Transverse colon (tissue), 4 donors: ENCODE results near the gene ATOH1. TPM values are rescaled to one million over a fixed set of nuclear protein-coding genes. Genes with fewer than 3 reads are reported as not detected.

ENCODE experiments used
- DNase-seq: peaks from one replicate; pipeline ENCODE4 v3.0.0-alpha.2; 2019
- H3K27ac ChIP-seq, 4 donors: fragments of 200-600 bp; sonication (generic); 2 replicates each; pipeline ENCODE4 v1.5.1; 2016 to 2018; ENCODE audit warnings: inconsistent platforms in 4 of 4
- H3K27me3 ChIP-seq: fragments of 200-600 bp; sonication (generic); 2 replicates; pipeline ENCODE4 v1.5.1; 2017; ENCODE audit warnings: inconsistent platforms
- H3K36me3 ChIP-seq, 4 donors: fragments of 200-600 bp; sonication (generic); 2 replicates each; pipeline ENCODE4 v1.5.1; 2017 to 2019; ENCODE audit warnings: inconsistent platforms in 4 of 4
- H3K4me1 ChIP-seq, 4 donors: fragments of 200-600 bp; sonication (generic); 2 replicates each; pipeline ENCODE4 v1.5.1; 2017 to 2020; ENCODE audit warnings: inconsistent platforms in 4 of 4
- H3K4me3 ChIP-seq, 4 donors: fragments of 200-600 bp; sonication (generic); 1 replicate in 1 of 4; 2 replicates in 3 of 4; pipeline versions ENCODE4 v1.5.1 to v1.6.1; 2017 to 2019; ENCODE audit warnings: inconsistent platforms in 4 of 4
- H3K9me3 ChIP-seq, 2 donors: fragments of 200-600 bp; sonication (generic); 2 replicates each; pipeline ENCODE4 v1.5.1; 2017 to 2019; ENCODE audit warnings: inconsistent platforms in 2 of 2
- EP300 ChIP-seq: sonication (generic); formaldehyde crosslinking; IDR thresholded peaks from one replicate; pipeline ENCODE4 v1.6.1; 2017; ENCODE audit warnings: antibody characterized with exemption, low read depth
- POLR2A ChIP-seq: fragments of 450-650 bp; IDR thresholded peaks from one replicate; pipeline ENCODE4 v1.6.1; 2016; ENCODE audit warnings: antibody characterized with exemption, mild to moderate bottlenecking, moderate library complexity
- POLR2AphosphoS5 ChIP-seq, 3 donors: sonication (generic); formaldehyde crosslinking; IDR thresholded peaks; one replicate each; pipeline ENCODE4 v1.6.1; 2016; ENCODE audit warnings: antibody characterized with exemption in 3 of 3
- WGBS, 2 donors: methylation state at CpG; one replicate each; pipeline ENCODE4 v1.1.5; 2018; ENCODE audit warnings: low coverage in 1 of 2; 5-methylcytosine and 5-hydroxymethylcytosine counted together
- in situ Hi-C, 4 donors: fragments of 200-750 bp; cut with MboI; loops; one replicate each; pipeline versions ENCODE4 v1.15.0 to v1.15.1; 2017; ENCODE audit warnings: low sequenced_read_pairs in 3 of 4, low pct_ligation_motif_present in 1 of 4, low pct_unique_long_range_greater_than_20kb in 1 of 4
- intact Hi-C: fragments of 100-400 bp; cut with DNase I; formaldehyde crosslinking; loops from one replicate; pipeline ENCODE4 v1.15.1; 2023; ENCODE audit warnings: low total_unique reads
- total RNA-seq, 4 donors: library from RNA; depleted of rRNA; stranded (reverse); fragments of >200 nt; gene quantifications; one replicate each; pipeline ENCODE4 v1.1.0, GENCODE V29; 2016
- TF ChIP-seq, protein P1 (sequence below), 5 experiments: fragments of 200-600 bp in 3 of 5; fragments of 450-650 bp in 2 of 5; sonication (generic) in 3 of 5; IDR thresholded peaks; 1 replicate in 2 of 5; 2 replicates in 3 of 5; pipeline ENCODE4 v1.5.1; 2016 to 2017; ENCODE audit warnings: antibody characterized with exemption in 5 of 5, inconsistent platforms in 3 of 5, mild to moderate bottlenecking in 2 of 5, moderate library complexity in 1 of 5

ATOH1 gene
- total RNA-seq, 4 donors from 2014 or later = 23.5 to 76.7 (median 32.8) TPM

DNA sequence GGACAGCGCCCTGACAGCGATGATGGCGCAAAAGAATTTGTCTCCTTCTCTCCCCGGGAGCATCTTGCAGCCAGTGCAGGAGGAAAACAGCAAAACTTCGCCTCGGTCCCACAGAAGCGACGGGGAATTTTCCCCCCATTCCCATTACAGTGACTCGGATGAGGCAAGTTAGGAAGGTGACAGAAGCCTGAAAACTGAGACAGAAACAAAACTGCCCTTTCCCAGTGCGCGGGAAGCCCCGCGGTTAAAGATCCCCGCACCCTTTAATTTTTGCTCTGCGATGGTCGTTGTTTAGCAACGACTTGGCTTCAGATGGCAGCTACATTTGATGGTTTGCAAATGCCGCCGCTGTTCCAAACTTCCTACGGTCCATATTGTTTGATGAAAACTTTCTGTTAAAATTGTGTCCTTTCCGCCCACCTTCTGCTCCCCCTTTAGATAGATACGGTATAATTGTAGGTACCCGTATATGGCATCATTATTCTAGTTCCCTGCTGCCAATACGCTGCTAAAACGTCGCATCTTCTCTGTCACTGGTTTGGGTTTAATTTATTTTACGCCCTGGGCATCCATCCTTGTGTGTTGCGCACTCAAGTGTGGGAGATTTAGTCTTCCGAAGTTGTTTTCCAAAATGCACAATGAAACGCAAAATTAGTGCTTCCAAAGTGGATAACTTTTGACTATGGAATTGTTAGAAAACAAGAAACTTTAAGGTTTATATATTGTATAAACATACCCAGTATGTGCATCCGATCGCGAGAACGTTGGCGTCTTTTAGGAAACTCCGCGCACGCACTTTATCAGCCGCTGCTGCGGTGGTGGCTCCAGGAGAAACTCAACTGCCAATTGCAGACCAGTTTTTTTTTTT, 1.5 kb downstream of the ATOH1 start:
- DNase-seq = no peak
- intact Hi-C loops = no loop called here

DNA sequence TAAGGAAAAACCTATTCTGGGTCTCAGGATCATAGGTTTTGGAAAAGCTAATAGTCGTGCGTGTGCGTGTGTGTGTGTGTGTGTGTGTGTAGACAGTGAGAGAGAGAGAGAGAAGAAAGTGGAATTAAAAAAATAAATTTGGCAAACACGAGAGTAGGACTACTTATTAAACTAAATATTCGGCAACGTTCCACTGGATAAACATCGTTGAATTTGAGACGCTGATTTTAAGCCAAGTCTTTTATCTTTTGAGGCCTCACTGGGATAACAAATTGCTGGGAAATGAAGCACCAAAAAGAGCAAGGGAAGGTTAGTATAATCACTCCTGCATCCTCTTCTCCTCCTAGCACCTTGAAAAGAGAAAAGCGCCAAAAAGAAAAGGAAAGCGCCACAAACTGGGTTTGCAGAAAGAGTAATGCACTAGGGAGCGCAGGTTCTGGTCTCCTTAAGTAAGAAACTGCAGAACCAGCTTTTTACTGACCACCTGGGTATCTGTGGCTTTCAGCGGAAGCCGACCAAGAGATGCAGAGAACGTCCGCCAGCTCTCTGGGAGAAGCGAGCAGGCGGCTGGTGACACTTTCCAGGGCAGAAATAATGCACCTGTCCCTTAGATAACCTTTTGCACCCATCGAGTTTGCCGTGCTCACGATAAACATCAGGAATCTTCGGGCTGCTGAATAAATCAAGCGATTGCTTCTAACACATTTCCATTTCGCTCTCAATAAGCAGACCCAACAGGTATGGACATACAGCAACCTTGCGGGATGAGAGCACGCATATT, 3.4 kb downstream of the ATOH1 start:
- TF ChIP-seq POLR2A (peak; percentile 27), POLR2AphosphoS5 (IDR thresholded peaks at IDR 0.05) (peak in 2 of 3 donors; percentile 13 to 39), EP300 (no peak)
- Histone ChIP-seq H3K27ac (peak overlapping the region in 3 of 4 donors; percentile 27 to 74 (median 40)), H3K36me3 (no peaks in the 10 kb centered on the region), H3K4me1 (peaks cover 9 to 37% (median 28%) of the 10 kb centered on the region in 4 donors), H3K4me3 (peak overlapping the region in 1 of 4 donors; percentile 50), H3K9me3 (no peaks in the 10 kb centered on the region), H3K27me3 (peaks cover 100% of the 10 kb centered on the region)
- WGBS, 2 donors = 4 to 13% methylated on average over 15 to 25 of the region's 25 CpGs
- in situ Hi-C loops = no loop called here
- peak; percentile 24 for DNase-seq
- intact Hi-C loops = no loop called here

More for the DNA sequence above, 1.5 kb downstream of the ATOH1 start:
- Histone ChIP-seq H3K4me3 (peak overlapping the region in 3 of 4 donors; percentile 25 to 50 (median 39)), H3K27ac (peak overlapping the region; percentile 34 to 74 (median 44)), H3K9me3 (no peaks in the 10 kb centered on the region), H3K4me1 (peaks cover 9 to 37% (median 28%) of the 10 kb centered on the region in 4 donors), H3K27me3 (peaks cover 96% of the 10 kb centered on the region), H3K36me3 (no peaks in the 10 kb centered on the region)
- in situ Hi-C loops = no loop called here
- 20 to 27% methylated on average over 22 to 40 of the region's 40 CpGs for WGBS, 2 donors
- TF ChIP-seq, protein P1, sequence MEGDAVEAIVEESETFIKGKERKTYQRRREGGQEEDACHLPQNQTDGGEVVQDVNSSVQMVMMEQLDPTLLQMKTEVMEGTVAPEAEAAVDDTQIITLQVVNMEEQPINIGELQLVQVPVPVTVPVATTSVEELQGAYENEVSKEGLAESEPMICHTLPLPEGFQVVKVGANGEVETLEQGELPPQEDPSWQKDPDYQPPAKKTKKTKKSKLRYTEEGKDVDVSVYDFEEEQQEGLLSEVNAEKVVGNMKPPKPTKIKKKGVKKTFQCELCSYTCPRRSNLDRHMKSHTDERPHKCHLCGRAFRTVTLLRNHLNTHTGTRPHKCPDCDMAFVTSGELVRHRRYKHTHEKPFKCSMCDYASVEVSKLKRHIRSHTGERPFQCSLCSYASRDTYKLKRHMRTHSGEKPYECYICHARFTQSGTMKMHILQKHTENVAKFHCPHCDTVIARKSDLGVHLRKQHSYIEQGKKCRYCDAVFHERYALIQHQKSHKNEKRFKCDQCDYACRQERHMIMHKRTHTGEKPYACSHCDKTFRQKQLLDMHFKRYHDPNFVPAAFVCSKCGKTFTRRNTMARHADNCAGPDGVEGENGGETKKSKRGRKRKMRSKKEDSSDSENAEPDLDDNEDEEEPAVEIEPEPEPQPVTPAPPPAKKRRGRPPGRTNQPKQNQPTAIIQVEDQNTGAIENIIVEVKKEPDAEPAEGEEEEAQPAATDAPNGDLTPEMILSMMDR (IDR thresholded peaks at IDR 0.05) = no peak
- TF ChIP-seq EP300 (no peak), POLR2A (no peak), POLR2AphosphoS5 (IDR thresholded peaks at IDR 0.05) (no peak)

DNA sequence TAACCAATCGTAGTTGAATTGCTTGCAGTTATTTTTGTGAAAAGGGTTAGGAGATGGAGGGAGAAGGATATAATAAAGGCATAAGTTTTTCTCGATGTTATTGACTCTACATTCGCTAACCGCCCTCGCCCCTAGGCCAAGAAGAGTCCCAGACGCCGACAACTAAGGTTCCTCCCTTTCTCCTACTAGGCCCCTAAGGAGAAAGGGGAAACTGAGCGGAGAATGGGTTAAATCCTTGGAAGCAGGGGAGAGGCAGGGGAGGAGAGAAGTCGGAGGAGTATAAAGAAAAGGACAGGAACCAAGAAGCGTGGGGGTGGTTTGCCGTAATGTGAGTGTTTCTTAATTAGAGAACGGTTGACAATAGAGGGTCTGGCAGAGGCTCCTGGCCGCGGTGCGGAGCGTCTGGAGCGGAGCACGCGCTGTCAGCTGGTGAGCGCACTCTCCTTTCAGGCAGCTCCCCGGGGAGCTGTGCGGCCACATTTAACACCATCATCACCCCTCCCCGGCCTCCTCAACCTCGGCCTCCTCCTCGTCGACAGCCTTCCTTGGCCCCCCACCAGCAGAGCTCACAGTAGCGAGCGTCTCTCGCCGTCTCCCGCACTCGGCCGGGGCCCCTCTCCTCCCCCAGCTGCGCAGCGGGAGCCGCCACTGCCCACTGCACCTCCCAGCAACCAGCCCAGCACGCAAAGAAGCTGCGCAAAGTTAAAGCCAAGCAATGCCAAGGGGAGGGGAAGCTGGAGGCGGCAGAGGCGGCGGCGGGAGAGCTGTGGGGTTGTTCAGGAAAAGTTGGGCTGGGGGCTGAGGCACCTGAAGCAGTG, 5.9 kb downstream of the ATOH1 start:
- in situ Hi-C loops = no loop called here
- H3K9me3 ChIP-seq = no peaks in the 10 kb centered on the region
- WGBS, 2 donors = 40 to 50% methylated on average over 11 to 39 of the region's 42 CpGs
- no peak overlapping the region for H3K27ac ChIP-seq
- no peak for TF ChIP-seq POLR2A
- TF ChIP-seq POLR2AphosphoS5 (IDR thresholded peaks at IDR 0.05) = no peak
- TF ChIP-seq EP300 = no peak
- TF ChIP-seq, protein P1 (IDR thresholded peaks at IDR 0.05) = no peak
- intact Hi-C loops = no loop called here
- peaks cover 2 to 13% (median 6%) of the 10 kb centered on the region in 4 donors for H3K4me1 ChIP-seq
- H3K27me3 ChIP-seq = peaks cover 78% of the 10 kb centered on the region
- H3K4me3 ChIP-seq = no peak overlapping the region
- H3K36me3 ChIP-seq = no peaks in the 10 kb centered on the region
- no peak for DNase-seq

DNA sequence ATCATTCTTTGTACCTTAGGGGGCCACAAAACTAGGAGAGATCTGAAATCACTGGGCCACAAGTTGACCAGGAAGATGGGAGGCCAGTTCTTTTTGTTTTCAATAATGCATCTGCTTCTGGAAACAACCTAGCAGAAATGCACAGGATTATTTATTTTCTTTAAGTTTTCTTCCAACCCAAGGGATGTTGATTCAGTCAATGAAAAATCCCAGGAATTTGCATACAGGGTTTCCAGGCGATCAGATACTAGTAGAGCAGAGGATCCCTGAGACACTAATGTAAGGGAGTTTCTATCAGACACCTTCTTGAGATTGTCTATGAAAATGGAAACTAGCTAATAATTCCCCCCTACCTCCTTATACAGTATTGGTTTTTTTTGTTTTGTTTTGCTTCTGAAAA, 7.4 kb downstream of the ATOH1 start:
- peaks cover 63% of the 10 kb centered on the region for H3K27me3 ChIP-seq
- H3K27ac ChIP-seq = no peak overlapping the region
- no peaks in the 10 kb centered on the region for H3K9me3 ChIP-seq
- no peaks in the 10 kb centered on the region for H3K36me3 ChIP-seq
- H3K4me3 ChIP-seq = no peak overlapping the region
- WGBS, 2 donors = 80 to 100% methylated on average over 1 of the region's 1 CpG
- in situ Hi-C loops (no loop called here), intact Hi-C loops (no loop called here)
- TF ChIP-seq, protein P1 (IDR thresholded peaks at IDR 0.05) = no peak
- TF ChIP-seq EP300 (no peak), POLR2A (no peak), POLR2AphosphoS5 (IDR thresholded peaks at IDR 0.05) (no peak)
- H3K4me1 ChIP-seq = peaks cover 0 to 6% (median 0%) of the 10 kb centered on the region in 4 donors
- DNase-seq = no peak
